HG02885 (cell line): ENCODE results near the gene DYNLRB1.

Source experiments
- ATAC-seq: cut with Tn5 transposase; IDR thresholded peaks from one replicate; pipeline ENCODE4 v1.9.1; 2021; ENCODE audit warnings: mild to moderate bottlenecking; ENCODE audit not compliant: unreplicated experiment, poor library complexity

The DYNLRB1 gene

DNA sequence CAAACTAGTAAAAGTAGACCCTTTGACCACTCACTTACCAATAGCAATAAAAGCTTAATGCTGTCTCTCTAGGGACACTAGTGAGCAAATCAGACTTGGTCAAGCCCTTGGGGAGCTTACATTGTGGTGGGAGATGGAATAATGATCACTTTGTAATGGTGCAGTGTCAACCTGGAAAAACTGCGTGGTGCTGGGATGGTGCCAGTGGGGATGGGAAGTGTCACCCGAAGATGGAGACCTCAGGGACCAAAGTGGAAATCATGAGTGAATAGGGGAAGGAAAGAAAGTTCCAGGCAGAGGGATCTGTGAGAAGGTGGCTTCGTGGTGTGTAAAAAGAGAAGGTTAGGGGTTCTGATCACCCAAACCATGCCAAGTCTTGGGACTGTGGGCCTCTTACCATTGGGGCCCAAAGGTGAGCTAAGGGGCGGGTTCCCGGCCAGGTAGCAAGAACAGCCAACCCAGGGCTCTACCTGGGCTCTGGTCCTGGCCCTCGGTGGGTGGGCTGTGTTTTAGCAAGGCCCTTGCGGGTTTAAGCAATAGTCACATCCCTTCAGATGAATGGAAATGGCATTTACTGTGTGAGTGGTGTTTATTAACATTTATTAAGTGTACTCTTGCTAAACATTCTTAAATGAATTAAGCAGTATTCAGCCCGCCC lies 15.5 kb downstream of the DYNLRB1 start:
- ATAC-seq: no peak

GRCh38 chr20:34532320-34532719 lies 16.1 kb downstream of the DYNLRB1 start:
- no peak for ATAC-seq

GRCh38 chr20:34532756-34533155 lies 16.5 kb downstream of the DYNLRB1 start:
- no peak for ATAC-seq

- no peak for ATAC-seq
These were observed 18.4 kb downstream of the DYNLRB1 start for GRCh38 chr20:34534391-34535165.

- ATAC-seq: no peak
These were observed 19.1 kb downstream of the DYNLRB1 start for GRCh38 chr20:34535301-34535840.

DNA sequence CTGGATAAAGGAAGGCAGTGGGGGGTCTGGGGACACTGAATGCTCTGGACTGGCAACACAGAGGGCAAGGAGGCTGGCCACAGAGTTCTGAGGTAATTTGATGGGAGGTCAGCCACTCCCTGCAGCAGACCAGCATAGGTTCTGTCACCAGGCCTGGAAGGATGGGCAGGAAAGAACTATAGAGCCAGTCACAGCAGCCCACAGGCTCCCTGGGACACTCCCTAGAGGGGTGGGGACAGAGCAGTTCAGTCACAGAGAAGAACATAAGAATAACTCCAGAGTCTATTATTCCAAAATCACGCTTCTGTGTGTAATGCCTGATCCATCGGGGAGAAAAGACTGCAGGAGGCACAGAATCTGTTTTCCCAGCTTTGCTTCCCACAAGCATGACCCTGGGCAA lies 19.6 kb downstream of the DYNLRB1 start:
- ATAC-seq: no peak

- ATAC-seq: no peak
These were observed 20.7 kb downstream of the DYNLRB1 start for GRCh38 chr20:34536798-34537394.

- ATAC-seq: no peak
These were observed 21.4 kb downstream of the DYNLRB1 start for GRCh38 chr20:34537651-34538050.

DNA sequence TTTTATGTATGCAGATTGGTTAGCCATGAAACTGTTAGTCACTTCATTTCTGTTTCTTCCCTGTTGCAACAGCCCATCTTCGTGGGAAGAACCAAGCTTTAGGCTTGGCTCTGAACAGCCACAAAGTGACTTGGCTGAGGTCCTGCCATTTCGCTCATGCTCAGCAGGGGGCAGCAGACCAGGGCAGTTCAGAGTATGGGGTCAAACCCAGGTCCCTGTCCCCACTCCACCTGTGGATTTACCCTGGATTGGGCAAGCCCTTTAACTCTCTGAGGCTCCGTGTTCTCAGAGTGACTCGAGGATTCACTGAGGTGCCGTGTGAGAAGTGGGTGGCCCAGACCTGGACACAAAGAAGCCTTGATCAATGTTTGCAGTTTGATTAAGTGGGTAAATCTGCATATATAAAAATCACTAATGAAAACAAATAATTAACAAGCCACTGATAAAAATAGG lies 22.5 kb downstream of the DYNLRB1 start:
- ATAC-seq: no peak

- ATAC-seq: no peak
These were observed 23.5 kb downstream of the DYNLRB1 start for GRCh38 chr20:34539756-34540155.

DNA sequence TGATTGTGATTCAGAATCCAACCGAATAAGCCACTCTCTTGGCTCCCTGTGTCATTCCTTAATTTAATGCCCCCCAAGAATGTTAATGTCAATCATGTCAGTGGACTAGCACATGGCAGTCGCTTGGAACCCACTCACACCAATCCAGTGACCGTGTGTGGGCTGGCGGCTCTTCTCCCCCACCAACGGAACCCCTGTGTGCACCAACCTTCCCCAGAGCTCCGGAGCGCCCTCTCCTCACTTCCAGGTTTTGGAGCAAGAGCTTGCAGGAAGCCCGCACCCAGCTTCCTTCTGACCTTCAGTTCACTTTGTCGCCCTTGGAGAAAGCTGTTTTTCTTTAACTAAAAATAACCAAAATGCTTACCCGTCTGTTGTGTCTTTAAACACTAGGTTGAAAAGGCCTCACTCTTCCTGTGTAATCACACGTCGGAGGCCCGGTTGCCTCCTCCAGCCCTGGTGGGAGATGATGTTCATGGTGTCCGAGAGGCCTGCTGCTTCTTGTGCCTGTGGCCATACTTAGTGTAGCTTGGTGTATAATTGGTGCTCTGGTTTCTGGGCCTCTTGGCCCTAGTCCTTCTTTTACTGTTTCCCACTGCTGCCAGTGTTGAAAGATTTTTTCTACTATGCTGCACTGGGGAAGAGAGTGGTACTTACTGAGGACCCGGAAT lies 24.5 kb downstream of the DYNLRB1 start:
- ATAC-seq: no peak

DNA sequence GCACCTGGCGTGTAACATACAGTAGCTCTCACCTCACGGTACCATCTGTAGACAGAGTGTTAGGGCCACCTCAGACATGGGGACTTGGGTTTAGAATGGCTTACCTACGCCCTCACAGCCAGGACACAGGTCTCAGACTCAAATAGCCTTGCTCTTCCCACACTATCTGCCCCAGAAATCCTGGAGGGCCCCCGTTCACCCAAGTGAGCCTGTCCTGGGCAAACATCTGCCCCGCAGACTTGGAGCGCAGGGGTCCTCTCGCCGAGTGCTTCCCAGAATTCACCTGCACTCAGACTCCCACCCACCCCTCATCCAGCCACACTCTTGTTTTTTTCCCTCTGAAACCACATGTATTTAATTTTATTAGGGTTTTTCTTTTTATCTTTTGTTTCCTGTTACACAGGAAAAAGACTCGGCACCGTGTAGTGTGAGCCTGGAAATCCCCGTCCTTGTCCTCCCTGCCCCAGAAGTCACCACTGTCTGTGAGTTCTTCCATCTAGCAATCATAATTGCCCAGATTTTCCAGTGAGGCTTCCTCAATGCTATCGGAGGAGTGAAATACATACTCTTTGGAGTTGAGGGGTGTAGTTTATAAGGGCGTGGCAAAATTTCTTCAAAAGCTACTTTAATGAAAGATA lies 25.2 kb downstream of the DYNLRB1 start:
- no peak for ATAC-seq

GRCh38 chr20:34541917-34542316 lies 25.7 kb downstream of the DYNLRB1 start:
- no peak for ATAC-seq

DNA sequence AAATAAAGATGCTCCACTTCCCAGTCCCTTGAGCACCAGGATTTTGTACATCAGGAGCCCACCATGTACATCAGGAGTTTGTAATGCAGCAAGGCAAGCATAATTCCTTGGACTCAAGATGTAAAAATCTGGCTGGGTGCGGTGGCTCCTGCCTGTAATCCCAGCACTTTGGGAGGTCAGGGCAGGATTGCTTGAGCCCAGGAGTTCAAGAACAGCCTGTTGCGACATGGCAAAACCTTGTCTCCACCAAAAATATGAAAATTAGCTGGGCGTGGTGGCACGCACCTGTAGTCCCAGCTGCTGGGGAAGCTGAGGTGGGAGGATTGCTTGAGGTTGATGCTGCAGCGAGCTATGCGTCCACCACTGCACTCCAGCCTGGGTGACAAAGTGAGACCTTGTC lies 26.2 kb downstream of the DYNLRB1 start:
- no peak for ATAC-seq

- ATAC-seq: no peak
These were observed 27.3 kb downstream of the DYNLRB1 start for GRCh38 chr20:34543463-34544056.

GRCh38 chr20:34544109-34544796 lies 28.0 kb downstream of the DYNLRB1 start:
- ATAC-seq: no peak

GRCh38 chr20:34546751-34547181 lies 30.5 kb downstream of the DYNLRB1 start:
- ATAC-seq: no peak

- ATAC-seq: no peak
These were observed 31.8 kb downstream of the DYNLRB1 start for GRCh38 chr20:34547844-34548613.
